B cell (primary cell): ENCODE results near the gene ZNF831.

Experiments used
- CTCF ChIP-seq: fragments of 200-600 bp; IDR thresholded peaks from one replicate; pipeline ENCODE4 v1.8.0; 2022; ENCODE audit warnings: antibody characterized with exemption, mild to moderate bottlenecking
- EZH2 ChIP-seq: IDR thresholded peaks from 2 replicates; pipeline ENCODE4 v1.6.1; 2012; ENCODE audit warnings: borderline replicate concordance, low read depth, mild to moderate bottlenecking, moderate library complexity, low read length; ENCODE audit not compliant: insufficient read depth, poor library complexity, severe bottlenecking

GRCh38 chr20:59151820-59152219, 11.8 kb upstream of the ZNF831 start:
- TF ChIP-seq CTCF (no peak), EZH2 (no peak)
